Occipital lobe (tissue), 2 donors: ENCODE results near the gene SRP19. TPM values are rescaled to one million over a fixed set of nuclear protein-coding genes. Genes with fewer than 3 reads are reported as not detected.
A peak's percentile ranks its signal among the peaks of the same experiment; 100 is the strongest.
"Not testable (repeated sequence)": the region's sequence is repeated elsewhere in the genome, so short reads cannot be mapped to it uniquely, and the experiment has no call there.

Source experiments
- DNase-seq: peaks from one replicate; lab custom pipeline; 2025; lab: John Stamatoyannopoulos, UW
- total RNA-seq: library from RNA; depleted of rRNA; stranded (reverse); fragments of >200 nt; gene quantifications from one replicate; pipeline ENCODE4 v1.2.3, GENCODE V29; 2014

The SRP19 gene
- 33.8 TPM for total RNA-seq

GRCh38 chr5:112860929-112861637 lies at the start of gene SRP19:
TSS of gene SRP19 (plus strand) at chr5:112861287. CDS start at chr5:112861377, 90 bp downstream.
- peak; percentile 92 for DNase-seq

GRCh38 chr5:112812549-112812948 lies 48.5 kb upstream of the SRP19 start:
- no peak for DNase-seq

- no peak for DNase-seq
Observed at GRCh38 chr5:112820246-112820645, 40.8 kb upstream of the SRP19 start.

- DNase-seq = no peak
Observed at GRCh38 chr5:112822456-112822855, 38.6 kb upstream of the SRP19 start.

- DNase-seq = no peak
Observed at GRCh38 chr5:112823181-112823580, 37.9 kb upstream of the SRP19 start.

- DNase-seq = no peak
Observed at GRCh38 chr5:112823656-112824055, 37.4 kb upstream of the SRP19 start.

GRCh38 chr5:112824197-112824596 lies 36.9 kb upstream of the SRP19 start:
- DNase-seq = no peak

- DNase-seq = no peak
Observed at GRCh38 chr5:112830378-112830777, 30.7 kb upstream of the SRP19 start.

GRCh38 chr5:112833971-112834370 lies 27.1 kb upstream of the SRP19 start:
- no peak for DNase-seq

GRCh38 chr5:112844489-112844888 lies 16.6 kb upstream of the SRP19 start:
- DNase-seq = no peak

GRCh38 chr5:112846556-112846955 lies 14.5 kb upstream of the SRP19 start:
- no peak for DNase-seq

- DNase-seq = no peak
Observed at GRCh38 chr5:112847306-112847705, 13.8 kb upstream of the SRP19 start.

GRCh38 chr5:112848116-112848811 lies 12.8 kb upstream of the SRP19 start:
- DNase-seq = no peak

GRCh38 chr5:112849912-112850311 lies 11.2 kb upstream of the SRP19 start:
- DNase-seq = no peak

- DNase-seq = no peak
Observed at GRCh38 chr5:112854651-112855050, 6.4 kb upstream of the SRP19 start.

- DNase-seq = no peak
Observed at GRCh38 chr5:112857866-112858265, 3.2 kb upstream of the SRP19 start.

GRCh38 chr5:112860571-112860928 lies 537 bp upstream of the SRP19 start:
- not testable (repeated sequence) for DNase-seq

- DNase-seq = no peak
Observed at GRCh38 chr5:112861638-112861985, 525 bp downstream of the SRP19 start.

GRCh38 chr5:112862085-112862484 lies 998 bp downstream of the SRP19 start:
- no peak for DNase-seq

GRCh38 chr5:112863549-112863948 lies 2.5 kb downstream of the SRP19 start:
- DNase-seq = no peak

- no peak for DNase-seq
Observed at GRCh38 chr5:112865128-112865527, 4.0 kb downstream of the SRP19 start.

- no peak for DNase-seq
Observed at GRCh38 chr5:112866739-112867138, 5.7 kb downstream of the SRP19 start.

GRCh38 chr5:112867411-112867810 lies 6.3 kb downstream of the SRP19 start:
- no peak for DNase-seq
